NCI-H1092 (cell line): ENCODE data around the gene HSF2BP.
"Not testable (repeated sequence)": the region's sequence is repeated elsewhere in the genome, so short reads cannot be mapped to it uniquely, and the experiment has no call there.

Experiments
- DNase-seq: peaks from one replicate; lab custom pipeline; 2025; lab: John Stamatoyannopoulos, UW

HSF2BP gene

DNA sequence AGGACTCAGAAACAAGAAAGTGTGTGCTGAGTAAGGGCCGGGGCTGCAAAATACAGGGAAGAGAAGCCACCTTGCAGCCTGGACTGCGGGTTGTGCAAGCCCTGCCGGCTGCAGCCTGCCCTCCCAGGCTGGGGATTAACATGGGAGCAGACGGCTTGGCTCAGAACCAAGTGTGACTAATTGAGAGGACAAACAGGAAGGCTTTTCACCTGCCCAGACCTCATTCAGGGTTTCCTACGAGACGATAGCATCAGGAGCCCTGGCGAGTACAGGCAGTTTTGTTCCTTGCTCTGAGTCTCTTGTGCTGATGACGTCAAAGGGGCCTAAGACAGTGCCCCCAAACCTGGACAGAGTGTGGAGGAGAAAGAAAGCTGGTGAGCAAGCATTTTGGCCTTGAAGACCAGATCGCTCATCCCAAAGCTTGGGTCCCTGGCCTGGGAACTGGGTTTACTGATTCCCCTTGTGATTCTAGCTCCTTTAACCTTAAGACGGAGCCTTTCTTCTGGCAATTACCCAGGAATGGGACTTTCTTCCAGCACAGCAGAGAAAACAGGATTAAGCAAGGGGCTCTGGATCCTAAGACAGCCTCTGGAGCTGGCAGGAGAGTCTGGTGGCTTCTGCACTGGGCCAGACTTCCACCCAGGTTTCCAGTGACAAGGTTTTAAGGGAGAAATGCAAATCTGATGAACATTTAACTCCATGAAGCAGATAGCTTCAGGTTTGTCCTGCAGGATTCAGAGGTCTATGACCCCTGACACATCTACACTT lies 142.2 kb downstream of the HSF2BP start:
- not testable (repeated sequence) for DNase-seq

DNA sequence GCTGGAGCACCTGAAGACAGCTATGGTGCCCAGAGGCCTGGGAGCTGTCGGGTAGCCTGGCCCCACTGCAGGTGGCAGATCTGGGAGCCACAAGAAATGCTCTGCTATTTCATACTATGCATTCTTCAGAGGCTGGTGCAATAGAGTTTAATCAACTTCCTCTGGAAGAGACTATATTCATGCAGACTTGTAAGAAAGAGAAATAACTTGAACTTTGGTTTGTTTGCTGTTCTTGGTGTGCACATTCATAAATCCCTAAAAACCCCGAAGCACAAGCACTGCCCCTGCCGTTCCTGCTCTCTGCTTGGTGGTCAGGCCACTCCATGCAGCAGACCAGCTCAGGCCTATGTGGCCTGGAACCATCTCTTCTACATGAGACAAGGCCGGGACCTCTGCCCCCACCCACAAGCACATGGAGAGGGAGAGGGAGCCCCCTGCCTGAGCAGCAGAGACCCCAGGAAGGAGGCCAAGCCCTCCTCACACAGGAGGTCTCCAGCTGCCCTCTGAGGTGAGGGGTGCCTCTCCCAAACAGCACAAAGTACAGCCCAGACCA lies 142.9 kb downstream of the HSF2BP start:
- not testable (repeated sequence) for DNase-seq

DNA sequence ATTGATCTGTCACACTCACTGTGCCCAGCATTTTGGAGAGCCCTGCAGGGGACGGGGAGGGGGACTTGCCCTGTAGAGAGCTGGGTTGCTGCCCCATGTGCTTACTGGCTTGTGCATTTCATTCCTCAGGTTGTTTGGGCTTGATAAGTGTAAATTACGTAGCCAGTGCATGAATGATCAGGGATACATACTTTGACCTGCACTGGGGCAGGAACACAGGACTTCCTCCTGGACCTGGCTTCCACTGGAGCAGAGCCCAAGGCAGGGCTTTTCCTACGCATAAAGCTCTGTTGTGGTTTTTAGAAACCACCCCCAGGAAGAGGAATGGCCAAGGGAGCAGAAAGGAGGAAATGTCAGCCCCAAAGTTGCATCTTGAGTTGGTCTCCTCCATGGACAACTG lies 144.5 kb downstream of the HSF2BP start:
- not testable (repeated sequence) for DNase-seq

DNA sequence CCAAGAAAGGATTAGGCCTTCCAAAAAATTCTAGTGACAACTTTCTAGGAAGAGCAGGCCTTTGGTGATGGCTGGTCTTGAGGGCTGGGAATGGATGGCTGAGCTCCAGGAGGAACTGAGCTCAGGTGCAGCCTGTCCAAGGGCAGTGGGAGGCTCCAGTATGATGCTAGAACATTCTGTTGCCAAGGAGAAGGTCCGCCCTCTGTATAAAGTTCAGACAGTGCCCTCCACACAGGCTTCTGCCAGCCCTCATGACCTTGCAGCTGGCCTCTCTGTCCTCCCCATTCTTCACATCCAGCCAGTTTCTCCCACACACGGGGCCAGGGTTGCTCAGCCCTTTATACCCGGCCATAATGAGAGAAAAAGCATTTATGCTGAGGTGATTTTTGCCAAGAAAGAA lies 146.3 kb downstream of the HSF2BP start:
- not testable (repeated sequence) for DNase-seq

DNA sequence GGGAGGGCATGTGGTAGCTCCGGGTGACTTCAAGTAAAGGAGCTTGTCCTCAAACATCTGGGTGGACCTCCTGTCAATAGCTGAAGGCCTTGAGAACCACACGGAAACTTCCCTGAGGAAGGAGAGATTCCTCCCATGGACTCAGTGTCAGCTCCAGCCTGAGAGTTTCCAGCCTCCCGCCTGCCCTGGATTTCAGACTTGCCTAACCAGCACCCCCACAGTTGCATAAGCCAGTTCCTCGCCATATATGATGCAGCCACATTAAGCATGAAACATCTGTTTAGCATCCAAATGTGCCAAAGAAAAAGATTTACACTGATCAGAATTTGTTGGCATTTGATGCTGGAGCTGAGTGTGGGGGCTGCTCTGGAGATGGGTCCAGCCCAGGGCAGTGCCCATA lies 148.1 kb downstream of the HSF2BP start:
- DNase-seq: not testable (repeated sequence)

DNA sequence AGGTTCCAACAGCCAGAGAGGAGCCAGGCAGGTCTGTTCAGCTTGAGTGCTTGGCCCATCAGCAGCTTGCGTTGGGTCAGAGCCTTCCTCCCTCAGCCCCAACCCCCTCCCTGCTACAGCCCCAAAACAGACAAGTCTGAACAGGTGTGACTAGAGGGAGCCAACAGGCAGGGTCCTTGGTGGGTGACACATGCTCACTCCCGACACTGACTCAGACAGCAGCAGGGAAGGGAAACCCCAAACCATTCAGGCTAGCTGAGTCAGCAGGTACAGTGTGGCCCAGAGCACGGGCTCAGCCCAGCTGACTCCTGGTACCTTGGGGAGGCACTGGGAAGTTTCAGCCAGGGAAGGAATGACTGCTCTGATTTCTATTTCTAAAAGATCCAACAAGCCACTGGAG lies 148.6 kb downstream of the HSF2BP start:
- DNase-seq: not testable (repeated sequence)

DNA sequence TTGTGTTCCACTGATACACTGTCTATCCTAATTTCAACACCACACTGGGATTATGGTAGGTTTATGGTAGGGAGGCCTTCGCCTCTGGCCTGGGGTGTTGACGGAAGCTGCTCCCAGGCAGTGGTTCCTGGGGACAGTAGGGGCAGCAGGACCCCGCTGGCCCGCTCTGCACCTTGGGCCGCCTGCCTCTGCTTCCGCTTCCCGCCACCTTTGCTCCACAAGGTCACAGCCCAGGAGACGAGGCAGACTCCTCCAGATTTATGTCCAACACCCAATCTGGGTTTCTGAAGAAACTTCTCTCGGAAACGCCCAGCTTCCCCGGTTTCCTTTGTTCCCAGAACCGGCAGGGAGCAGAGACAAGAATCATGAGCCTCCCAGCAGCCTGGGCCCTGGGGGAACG lies 155.4 kb downstream of the HSF2BP start:
- not testable (repeated sequence) for DNase-seq

DNA sequence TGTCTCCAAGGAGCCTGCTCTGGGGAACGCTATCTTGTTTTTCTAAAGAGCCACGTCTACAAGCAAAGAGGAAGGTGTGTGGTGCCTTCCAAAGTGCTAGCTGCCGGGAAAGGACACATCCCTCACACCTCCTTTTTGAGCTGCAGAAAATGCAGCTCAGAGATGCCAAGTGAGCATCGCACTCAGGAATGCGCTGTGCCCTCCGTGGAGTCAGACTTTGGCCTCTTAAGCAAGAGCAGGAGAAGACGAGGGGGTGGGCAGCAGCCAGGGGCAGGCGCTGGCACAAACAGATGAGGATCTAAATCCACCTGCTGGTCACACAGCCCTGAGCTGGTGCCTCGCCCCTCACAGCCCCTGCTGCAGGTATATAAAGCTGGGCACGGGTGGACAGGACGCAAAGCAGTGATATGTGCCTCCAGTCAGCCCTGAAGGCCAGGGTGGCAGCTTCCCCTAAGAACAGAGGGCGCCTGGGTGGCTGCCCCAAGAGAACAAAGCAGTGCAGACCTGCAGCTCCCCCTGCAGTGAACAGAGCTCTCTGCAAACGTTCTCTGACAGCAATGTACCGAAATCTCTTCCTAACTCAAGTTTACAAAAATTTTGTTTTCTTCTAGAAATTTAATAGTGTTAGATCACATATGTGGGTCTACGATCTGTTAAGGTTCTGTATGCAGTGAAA lies 156.1 kb downstream of the HSF2BP start:
- not testable (repeated sequence) for DNase-seq

DNA sequence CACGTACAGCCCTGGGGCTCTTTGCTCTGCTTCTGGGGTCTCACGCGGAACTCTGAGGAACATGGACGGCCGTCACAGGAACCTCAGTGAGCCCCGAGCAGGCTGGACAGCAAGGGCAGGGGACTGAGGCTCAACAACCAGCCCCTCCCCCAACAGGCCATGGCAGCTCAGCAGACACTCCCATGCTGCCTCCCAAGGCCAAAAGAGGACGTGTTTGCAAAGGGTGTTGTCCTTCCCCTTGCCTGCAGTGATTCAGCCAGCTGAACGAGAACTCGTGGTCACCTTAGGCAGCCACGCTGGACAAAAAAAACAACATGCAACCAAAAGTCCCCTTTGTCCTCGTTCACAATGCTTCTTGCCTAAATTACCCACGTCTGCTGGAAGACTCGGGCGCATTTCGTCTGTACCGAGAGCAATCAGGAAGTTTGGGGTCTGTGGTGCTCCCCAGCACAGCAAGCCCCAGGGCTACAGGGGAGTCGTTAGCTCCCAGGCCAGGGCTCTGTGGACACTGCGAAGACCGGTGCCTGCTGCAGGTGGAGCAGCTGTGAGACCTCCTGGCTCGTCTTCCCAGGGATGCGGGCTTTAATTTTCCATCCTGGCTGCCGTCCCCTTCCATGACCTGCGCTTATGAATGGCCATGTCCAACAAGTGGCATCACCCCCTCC lies 156.7 kb downstream of the HSF2BP start:
- DNase-seq: not testable (repeated sequence)

DNA sequence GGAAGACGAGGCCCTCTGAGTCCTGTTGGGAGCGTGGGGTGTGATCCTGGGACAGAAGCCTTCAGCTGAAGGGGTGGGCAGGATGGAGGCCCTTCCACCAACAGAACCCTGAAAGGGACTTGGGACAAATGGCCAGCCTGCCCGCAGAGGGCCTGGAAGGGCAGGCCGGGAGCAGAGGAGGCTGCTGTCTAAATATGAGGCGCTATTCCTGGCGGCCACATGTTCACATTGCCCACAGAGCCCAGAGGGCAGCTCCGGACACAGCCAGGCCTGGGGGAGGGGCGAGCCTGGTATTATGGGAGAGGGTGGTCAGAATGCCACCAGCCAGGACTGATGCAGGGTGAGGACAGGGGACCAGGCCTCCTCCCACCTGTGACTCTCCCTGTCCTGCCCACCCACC lies 160.4 kb downstream of the HSF2BP start:
- not testable (repeated sequence) for DNase-seq

DNA sequence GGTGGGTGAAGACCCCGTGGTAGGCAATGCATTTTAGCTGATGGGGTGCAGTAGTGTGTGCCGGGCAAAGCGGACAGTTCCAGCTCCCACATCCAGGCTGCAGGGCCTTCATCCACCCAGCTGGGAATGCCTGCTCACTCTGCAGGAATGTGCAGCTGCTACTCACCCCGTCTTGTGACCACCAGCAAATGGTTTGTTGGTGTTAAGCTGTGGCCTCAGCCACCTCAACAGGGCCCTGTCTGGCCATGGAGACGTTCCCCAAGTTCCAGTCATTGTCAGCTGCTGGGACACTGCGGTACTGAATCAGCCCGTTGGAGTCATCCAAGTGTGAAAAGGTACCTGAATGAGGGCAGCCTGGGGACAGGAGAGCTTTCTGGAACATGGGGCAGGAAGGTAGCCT lies 161.2 kb downstream of the HSF2BP start:
- DNase-seq: not testable (repeated sequence)

DNA sequence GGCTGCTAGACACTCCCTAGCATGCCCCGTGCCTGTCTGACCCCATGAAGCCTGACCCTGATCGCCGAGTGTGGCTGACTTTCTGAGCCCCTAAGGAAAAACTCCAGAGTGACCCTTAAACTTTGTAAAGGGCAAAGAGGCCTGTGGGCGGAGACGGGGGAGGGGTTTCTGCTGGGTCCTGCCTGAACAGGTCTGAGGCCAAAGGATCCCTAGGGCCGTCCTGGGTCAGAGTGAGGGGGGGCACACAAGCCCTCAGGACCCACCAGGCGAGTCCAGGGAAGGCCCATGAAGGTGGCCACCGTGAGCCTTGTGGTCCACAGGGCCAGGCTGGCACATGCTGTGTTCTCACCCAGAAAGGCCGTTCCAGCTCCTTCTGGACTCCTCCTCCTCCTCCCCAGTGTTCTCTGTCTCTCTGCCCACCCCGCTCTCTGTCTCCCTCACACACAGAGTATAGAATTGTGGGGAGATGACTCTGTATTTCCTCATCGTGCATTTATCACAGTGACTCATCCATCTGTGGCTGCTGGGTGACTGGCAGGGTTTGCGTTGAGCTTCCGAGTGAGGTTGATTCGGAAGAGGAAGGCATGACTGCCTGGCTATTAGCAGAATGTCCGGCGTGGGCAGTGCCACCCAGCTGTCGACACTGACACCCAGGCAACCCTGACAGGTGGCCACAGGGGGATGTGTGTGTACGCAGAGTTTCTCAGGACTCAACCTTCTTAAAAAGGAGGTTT lies 164.8 kb downstream of the HSF2BP start:
- DNase-seq: not testable (repeated sequence)

DNA sequence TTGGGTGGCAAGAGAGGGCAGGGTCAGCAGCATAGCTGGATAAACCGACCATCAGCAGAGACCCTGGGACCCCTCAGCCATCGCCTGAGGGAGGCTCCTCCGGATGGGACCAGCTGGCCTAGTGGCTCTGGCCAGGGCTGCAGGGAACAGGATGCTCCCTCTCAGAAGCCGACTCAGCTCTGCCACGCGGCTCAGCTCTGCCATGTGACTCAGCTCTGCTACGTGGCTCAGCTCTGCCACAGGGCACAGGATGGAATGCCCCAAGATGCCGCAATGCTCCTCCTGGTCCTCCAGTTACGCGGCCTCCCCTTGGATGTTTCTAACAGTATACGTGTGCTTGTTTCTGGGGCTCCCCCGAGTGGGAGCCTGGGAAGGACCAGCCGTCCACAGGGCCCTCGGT lies 165.8 kb downstream of the HSF2BP start:
- not testable (repeated sequence) for DNase-seq

DNA sequence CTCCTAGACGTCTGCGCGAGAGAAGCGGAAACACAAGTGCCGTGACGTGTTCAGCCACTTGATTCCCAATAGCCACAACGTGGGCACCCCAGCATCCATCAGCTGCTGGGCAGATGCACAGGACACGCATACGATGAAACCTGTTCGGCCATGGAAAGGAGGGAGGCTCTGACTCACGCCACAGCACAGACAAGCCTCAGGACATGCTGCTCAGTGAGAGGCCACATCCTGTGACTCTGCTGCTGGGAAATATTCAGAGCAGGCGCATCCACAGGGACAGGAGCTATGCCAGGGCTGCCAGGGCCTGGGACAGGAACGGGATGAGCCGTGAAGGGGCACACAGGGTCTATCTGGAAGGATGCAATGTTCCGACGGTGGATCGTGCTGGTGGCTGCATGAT lies 171.1 kb downstream of the HSF2BP start:
- not testable (repeated sequence) for DNase-seq

DNA sequence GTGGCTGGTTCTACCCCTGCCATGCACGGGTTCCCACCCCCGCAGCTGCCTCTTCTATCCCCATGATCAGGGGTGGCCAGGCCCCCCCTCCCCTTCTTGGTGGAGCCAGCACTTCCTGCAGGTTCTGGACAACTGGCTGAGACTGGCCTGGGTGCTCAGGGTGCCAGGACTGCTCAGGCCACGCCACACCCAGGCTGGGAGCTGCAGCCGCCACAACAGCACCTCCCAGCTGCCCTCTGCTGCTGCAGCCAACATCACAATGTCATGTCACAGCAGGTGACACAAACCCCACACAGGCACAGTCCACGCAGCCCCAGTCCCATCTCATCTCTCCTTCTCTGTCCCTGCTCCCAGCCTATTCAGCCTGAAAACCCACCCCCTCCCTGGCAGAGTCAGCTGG lies 173.2 kb downstream of the HSF2BP start:
- not testable (repeated sequence) for DNase-seq

DNA sequence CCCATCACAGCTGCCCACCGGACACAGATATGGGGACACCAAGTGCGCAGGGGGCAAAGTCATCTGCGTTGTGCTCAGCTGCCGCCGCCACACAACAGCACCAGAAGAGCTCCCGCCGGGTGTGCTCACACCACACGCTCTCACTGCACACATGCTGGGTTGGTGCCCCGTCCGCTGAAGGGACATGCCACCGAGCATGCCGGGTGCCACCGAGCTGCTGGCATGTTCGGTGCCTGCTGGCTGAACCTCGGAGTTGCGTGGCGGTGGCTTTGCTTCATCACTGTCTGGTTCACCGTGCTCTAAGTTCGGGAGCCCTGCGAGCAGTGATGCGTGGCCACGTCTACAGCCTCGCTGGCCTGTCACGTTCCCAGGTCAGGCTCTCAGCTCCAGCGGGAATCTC lies 174.3 kb downstream of the HSF2BP start:
- DNase-seq: not testable (repeated sequence)

DNA sequence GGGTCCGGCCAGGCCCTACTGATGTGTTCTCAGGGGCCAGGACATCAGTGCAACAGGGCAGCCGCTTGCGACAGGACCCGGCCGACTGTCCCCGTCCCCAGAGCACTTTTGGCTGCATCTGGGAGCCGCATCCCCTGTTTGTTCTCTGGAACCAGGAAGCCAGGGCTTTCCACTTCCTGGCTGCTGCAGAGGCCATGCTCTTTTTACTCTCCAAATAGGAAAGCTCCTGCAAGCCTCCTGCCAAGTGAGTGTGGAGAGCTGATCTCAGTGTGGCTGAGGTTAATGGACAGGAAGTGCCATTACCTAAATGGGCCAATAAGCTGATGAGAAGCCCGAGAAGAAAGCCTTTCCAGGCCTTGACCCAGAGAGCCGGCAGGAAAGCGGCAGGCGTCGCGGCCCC lies 180.1 kb downstream of the HSF2BP start:
- not testable (repeated sequence) for DNase-seq
